GDM1 (cell line): ENCODE results near the gene SEZ6.
A peak's percentile ranks its signal among the peaks of the same experiment; 100 is the strongest.
"Not testable (repeated sequence)": the region's sequence is repeated elsewhere in the genome, so short reads cannot be mapped to it uniquely, and the experiment has no call there.

ENCODE experiments used
- DNase-seq: peaks from one replicate; lab custom pipeline; 2025; lab: John Stamatoyannopoulos, UW

SEZ6 gene

DNA sequence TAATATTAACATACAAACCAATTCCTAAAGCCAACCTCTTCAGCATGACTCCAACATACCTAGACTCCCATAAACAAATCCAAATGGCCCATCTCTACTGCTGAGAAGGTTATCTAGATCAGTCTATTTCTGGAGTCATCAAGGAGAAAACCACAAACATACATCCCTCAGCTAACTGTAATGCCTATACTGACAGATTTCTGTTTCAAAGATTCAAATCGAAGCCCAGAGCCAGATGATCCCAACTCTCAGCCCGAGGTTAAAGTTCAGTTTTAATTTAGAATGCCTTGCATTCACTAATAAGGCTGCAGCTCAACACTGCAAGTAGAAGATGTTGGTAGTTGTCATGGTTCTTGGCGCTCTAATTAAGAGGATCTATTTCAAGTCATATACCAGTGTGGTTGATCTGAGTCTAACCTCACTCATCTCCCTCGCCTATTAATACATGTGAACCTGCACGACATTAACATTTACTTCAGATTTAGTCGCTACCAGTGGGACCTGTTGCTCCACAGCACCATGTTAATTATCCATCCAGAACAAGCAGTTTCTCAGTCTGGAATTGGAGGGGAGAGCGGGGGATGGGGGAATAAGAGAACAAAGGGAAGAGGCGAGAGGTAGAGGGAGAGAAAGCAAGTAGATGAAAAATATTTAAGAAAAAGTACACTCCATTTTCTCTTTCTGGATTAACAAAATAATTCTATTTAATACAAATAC is 69.9 kb downstream of the SEZ6 start:
- no peak for DNase-seq

GRCh38 chr17:28934508-28934907 is 71.3 kb downstream of the SEZ6 start:
- DNase-seq = not testable (repeated sequence)

GRCh38 chr17:28929787-28930186 is 76.0 kb downstream of the SEZ6 start:
- no peak for DNase-seq

- DNase-seq = no peak
Observed at GRCh38 chr17:28928061-28928460, 77.8 kb downstream of the SEZ6 start.

GRCh38 chr17:28926786-28927185 is 79.0 kb downstream of the SEZ6 start:
- no peak for DNase-seq

GRCh38 chr17:28926366-28926765 is 79.5 kb downstream of the SEZ6 start:
- no peak for DNase-seq

GRCh38 chr17:28925912-28926365 is 79.9 kb downstream of the SEZ6 start:
- peak; percentile 22 for DNase-seq

- DNase-seq = no peak
Observed at GRCh38 chr17:28920201-28920600, 85.6 kb downstream of the SEZ6 start.

GRCh38 chr17:28918295-28918694 is 87.5 kb downstream of the SEZ6 start:
- DNase-seq = no peak

DNA sequence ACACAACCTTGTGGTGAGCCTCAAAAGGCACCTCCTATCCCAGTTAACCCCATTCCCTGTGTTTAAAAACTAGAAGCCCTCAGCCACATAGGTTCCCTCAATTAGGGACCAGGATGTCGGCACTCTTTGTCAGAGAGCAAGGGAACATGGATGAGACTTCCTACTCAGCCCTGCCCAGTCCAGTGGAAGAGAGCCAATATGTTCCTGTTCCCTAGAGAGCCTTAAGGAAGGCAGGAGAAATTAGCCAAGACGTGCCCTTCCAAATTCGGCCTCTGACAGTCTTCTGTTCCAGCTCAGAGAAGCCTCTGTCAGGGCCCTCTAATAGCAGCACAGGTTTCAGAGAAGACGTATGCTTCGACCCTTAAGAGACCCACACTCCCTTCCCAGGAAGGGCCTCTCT is 88.4 kb downstream of the SEZ6 start:
- no peak for DNase-seq

- no peak for DNase-seq
Observed at GRCh38 chr17:28917029-28917428, 88.8 kb downstream of the SEZ6 start.

- DNase-seq = peak; percentile 6
Observed at GRCh38 chr17:28916302-28916934, 89.4 kb downstream of the SEZ6 start.

- DNase-seq = no peak
Observed at GRCh38 chr17:28912938-28913333, 92.9 kb downstream of the SEZ6 start.

- DNase-seq = no peak
Observed at GRCh38 chr17:28912281-28912937, 93.4 kb downstream of the SEZ6 start.

GRCh38 chr17:28911411-28912045 is 94.3 kb downstream of the SEZ6 start:
- no peak for DNase-seq

DNA sequence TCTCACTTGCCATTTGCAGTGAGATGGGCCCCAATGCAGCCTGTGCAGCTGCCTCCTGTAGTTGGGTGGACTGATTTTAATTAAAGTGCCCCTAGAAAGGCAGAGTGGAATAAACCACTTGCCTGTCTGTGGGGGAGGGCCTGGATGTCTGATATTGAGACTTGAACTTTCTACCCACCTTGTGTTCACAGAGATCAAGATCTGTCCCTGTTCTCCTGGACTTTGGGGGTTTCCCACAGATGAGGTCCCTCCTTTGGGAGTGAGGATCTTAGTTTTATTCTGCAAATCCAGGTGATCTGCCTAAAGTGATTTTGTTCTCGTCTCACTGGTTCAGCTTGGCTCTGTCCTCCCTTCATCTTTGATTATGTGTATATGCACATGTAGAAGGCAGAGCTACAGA is 95.3 kb downstream of the SEZ6 start:
- DNase-seq = no peak

DNA sequence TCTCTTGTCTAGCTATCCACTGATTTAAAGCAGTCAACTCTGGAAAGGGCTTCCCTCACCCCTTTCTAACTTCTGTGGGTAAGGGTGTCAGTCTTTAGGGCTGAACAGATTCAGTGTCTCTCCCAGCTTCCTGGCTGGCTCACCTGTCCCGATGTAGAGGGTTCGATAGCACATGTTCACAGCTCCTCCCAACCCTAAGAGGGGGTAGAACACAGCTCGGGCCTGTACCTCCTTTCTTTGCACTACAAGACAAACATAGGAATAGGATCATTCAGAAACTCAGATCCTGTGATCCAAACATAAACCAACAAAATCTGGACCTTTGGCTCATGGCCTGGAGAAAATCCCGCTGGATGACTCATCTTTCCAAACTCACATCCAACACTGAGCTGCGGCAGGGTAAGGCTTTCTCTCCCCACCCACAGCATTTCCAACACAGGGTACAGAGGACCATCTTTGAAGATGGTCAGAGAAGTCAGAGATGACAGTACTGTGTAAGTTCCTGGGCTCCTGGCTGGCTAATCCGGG is 97.1 kb downstream of the SEZ6 start:
- DNase-seq = no peak

DNA sequence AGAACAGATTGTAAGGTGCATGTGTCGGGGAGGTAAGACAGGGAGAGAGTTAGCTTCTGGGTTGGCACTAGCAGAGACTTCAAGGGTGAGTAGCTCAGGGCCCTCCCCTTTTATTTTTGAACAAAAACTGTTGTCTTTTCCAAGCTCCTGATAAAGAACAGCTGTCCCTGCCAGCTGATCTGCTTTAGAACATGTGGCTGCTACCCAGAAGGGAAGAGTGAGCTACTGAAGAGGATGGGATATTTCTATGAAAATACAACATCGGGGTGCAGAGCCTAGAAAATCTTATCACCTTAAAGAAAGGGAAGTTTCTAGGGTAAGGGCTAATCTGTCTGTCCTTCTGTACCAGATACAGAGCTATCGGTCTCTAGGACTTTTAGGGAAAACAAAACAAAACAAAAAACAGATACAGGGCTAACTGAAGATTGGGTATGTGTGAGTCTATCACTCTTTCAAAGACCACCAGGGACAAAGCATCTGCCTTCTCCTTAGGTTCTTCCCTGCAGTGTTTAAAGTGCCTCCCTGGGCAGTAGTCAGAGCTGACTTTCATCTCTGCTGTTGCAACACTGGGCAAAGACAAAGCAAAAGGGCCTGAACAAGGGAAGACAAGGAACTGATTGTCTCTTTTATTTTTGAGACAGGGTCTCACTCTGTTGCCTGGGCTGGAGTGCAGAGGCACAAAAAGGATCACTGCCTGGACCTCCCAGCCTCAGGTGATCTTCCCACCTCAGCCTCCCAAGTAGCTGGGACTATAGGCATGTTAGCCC is 97.9 kb downstream of the SEZ6 start:
- no peak for DNase-seq

DNA sequence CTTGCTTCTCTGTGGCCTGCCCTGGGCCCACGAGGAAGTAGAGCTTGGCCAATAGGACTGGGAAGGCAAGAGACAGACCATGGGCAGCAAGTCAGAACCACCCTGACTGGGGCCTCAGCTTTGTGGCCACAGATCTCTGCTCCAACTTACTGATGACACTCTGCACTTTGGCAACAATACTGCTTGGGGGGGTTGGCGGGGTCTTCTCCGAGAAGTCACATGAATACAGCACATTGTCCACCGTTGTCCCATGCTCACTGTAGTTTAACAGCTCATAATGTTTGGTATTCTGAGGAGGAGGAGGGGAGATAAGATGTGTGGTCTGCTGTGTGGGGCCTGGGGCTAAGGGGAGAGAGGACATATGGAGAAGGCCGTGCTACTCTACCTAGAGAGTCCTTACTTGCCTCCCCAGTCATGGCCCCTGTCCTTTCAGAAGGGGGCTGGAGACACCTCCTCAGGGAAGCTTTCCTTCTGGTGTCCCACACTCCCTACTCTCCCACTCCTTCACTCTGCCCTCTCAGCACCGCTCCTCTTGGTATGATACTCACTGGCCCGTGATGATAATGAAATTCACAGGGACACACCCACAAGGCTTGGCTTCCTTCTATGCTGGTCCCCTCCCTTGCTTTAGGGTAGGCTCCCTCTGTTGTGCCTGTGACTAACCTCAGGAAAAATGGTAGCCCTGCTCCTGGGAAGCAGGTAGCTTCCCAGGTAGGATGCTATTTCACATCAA is 99.0 kb downstream of the SEZ6 start:
- no peak for DNase-seq

GRCh38 chr17:28906276-28906675 is 99.6 kb downstream of the SEZ6 start:
- DNase-seq = no peak
